ENCODE measurements around the gene SMPD2. TPM values are rescaled to one million over a fixed set of nuclear protein-coding genes. Genes with fewer than 3 reads are reported as not detected.
"Not testable (repeated sequence)": the region's sequence is repeated elsewhere in the genome, so short reads cannot be mapped to it uniquely, and the experiment has no call there.

The SMPD2 gene
- total RNA-seq, 1 experiment from 2014 or later = 13.4 TPM

- no peak for DNase-seq
- no peaks in the 10 kb centered on the region for H3K36me3 ChIP-seq
- no peaks in the 10 kb centered on the region for H3K27me3 ChIP-seq
- no peaks in the 10 kb centered on the region for H3K9me3 ChIP-seq
- peak overlapping the region; percentile 75 for H3K4me3 ChIP-seq
Measured at GRCh38 chr6:109454496-109455436, 14.2 kb downstream of the SMPD2 start.

DNA sequence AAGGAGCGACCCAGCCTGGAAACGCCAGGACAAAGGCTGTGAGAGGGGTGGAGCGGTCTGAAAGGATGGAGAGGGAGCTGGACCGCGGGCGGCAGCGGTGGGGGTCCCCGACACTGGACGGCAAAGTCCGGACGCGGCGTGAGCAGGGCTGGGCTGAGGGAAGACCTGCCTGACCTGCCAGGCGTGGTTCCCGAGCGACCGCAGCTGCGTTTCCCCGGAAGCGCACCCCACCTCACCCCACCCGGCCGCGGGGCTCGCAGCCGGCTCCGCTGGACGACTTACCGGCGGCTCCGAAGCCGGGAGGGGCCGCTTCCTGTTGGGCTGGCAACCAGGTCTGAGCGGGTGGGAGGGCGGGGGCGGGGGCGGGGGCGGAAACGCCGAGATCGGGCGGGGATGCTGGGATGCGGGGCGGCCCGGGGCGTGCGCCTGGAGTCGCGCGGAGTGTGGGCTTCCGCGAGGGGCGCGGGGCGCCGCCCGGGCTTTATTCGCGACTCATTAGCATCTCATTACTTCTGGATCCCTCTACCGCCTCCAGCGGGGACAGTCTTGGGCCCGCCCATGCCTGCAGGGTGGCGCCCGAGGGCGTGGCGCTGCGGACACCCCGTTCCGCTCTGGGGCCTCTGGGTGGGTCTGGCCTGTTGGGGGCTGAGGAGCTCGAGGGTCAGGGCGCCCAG lies 15.1 kb downstream of the SMPD2 start, which contains the start of gene MICAL1:
Gene MICAL1, minus strand, starts transcription at position 336 of the 674 bp plus-strand sequence. CDS start 1,576 bp downstream, outside the sequence.
- peak; percentile 73 for DNase-seq
- Histone ChIP-seq H3K27me3 (no peaks in the 10 kb centered on the region), H3K4me3 (peak within 1 kb of the TSS; percentile 75), H3K9me3 (no peaks in the 10 kb centered on the region), H3K36me3 (no peaks in the 10 kb centered on the region; the same call in 1 of the 2 replicates)

DNA sequence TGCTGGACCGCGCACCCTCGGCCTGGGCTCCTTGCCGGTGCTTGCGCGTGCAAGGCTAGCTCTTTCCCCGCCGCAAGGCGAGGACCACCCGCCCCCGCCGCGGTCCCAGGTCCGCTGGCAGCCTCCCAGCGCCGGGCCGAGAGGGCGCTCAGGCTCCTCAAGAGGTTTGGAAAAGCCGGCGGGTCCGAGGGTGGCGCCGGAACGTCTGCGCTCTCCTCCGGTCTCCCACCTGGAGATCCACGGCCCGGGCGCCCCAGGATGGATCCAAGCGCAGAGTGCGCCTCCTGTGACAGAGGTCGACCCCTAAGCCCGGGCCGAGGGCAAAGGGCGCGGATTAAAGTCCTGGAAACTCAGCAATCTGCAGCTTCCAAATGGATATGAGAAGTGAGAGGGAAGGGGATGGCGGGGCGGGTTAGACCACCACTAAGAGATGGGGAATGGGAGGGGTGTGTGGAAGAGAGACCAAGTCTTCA lies 15.6 kb downstream of the SMPD2 start:
- peak overlapping the region; percentile 75 for H3K4me3 ChIP-seq
- no peak for DNase-seq
- H3K36me3 ChIP-seq = peaks cover under 1% of the 10 kb centered on the region; the same call in 1 of the 2 replicates
- H3K27me3 ChIP-seq = no peaks in the 10 kb centered on the region
- no peaks in the 10 kb centered on the region for H3K9me3 ChIP-seq

- peak overlapping the region; percentile 75 for H3K4me3 ChIP-seq
- peak; percentile 90 for DNase-seq
- no peaks in the 10 kb centered on the region for H3K9me3 ChIP-seq
- H3K27me3 ChIP-seq = no peaks in the 10 kb centered on the region
- peaks cover 6% of the 10 kb centered on the region for H3K36me3 ChIP-seq
Measured at GRCh38 chr6:109456710-109457561, 16.4 kb downstream of the SMPD2 start.

- Histone ChIP-seq H3K27me3 (no peaks in the 10 kb centered on the region), H3K4me3 (no peak overlapping the region), H3K9me3 (no peaks in the 10 kb centered on the region), H3K36me3 (peaks cover 13% of the 10 kb centered on the region)
- DNase-seq = no peak
Measured at GRCh38 chr6:109457562-109457996, 17.1 kb downstream of the SMPD2 start.

GRCh38 chr6:109458774-109459531 lies 18.4 kb downstream of the SMPD2 start:
- no peak overlapping the region for H3K4me3 ChIP-seq
- H3K27me3 ChIP-seq = no peaks in the 10 kb centered on the region
- DNase-seq = no peak
- H3K9me3 ChIP-seq = no peaks in the 10 kb centered on the region
- H3K36me3 ChIP-seq = peaks cover 26% of the 10 kb centered on the region

- Histone ChIP-seq H3K4me3 (no peak overlapping the region), H3K36me3 (peaks cover 40% of the 10 kb centered on the region), H3K9me3 (no peaks in the 10 kb centered on the region), H3K27me3 (no peaks in the 10 kb centered on the region)
- no peak for DNase-seq
Measured at GRCh38 chr6:109460161-109460829, 19.8 kb downstream of the SMPD2 start.

- not testable (repeated sequence) for DNase-seq, H3K4me3 ChIP-seq, H3K9me3 ChIP-seq, H3K27me3 ChIP-seq
- H3K36me3 ChIP-seq = peaks cover 49% of the 10 kb centered on the region
Measured at GRCh38 chr6:109461205-109461604, 20.7 kb downstream of the SMPD2 start.

DNA sequence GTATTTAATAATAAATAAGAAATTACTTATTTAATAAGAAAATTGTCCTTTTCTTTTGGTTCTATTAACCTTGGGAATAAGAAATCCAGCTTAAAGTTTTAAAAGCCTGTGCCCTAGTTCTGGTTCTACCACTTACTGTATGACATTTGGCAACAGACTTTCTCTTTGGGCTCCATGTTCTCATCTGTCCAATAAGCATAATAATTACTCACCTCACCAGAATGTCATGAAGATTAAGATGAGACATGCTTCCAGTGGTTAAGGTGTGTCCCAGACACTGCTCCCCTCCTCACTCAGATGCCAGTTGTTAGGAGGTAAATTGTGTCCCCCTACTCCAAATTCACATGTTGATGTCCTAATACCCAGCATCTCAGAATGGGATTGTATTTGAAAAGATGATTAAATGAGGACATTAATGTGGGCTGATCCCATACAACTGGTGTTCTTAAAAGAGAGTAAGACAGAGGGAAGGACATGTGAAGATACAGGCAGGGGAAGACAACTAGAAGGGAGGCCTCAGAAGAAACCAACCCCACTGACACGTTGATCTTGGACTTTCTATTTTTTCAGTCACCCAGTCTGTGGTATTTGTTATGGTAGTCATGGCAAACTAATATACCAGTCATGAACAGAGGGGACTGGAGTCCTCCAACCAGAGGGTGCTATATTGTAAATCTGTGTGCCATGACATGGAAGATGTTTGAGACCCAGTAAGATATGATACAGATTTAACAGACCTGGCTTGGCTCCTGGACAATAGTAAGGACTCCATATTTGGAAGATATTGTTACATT lies 21.4 kb downstream of the SMPD2 start:
- H3K9me3 ChIP-seq = no peaks in the 10 kb centered on the region
- peaks cover 54% of the 10 kb centered on the region for H3K36me3 ChIP-seq
- H3K27me3 ChIP-seq = no peaks in the 10 kb centered on the region
- no peak overlapping the region for H3K4me3 ChIP-seq
- no peak for DNase-seq

GRCh38 chr6:109465772-109466171 lies 25.2 kb downstream of the SMPD2 start:
- DNase-seq = no peak
- Histone ChIP-seq H3K27me3 (no peaks in the 10 kb centered on the region), H3K4me3 (no peak overlapping the region), H3K36me3 (peaks cover 81% of the 10 kb centered on the region), H3K9me3 (no peaks in the 10 kb centered on the region)

- H3K9me3 ChIP-seq = no peaks in the 10 kb centered on the region
- H3K36me3 ChIP-seq = peaks cover 84% of the 10 kb centered on the region
- DNase-seq = no peak
- H3K27me3 ChIP-seq = no peaks in the 10 kb centered on the region
- H3K4me3 ChIP-seq = no peak overlapping the region
Measured at GRCh38 chr6:109466212-109466923, 25.8 kb downstream of the SMPD2 start.

GRCh38 chr6:109467696-109468095 lies 27.2 kb downstream of the SMPD2 start:
- Histone ChIP-seq H3K36me3 (peaks cover 83% of the 10 kb centered on the region), H3K9me3 (no peaks in the 10 kb centered on the region), H3K27me3 (no peaks in the 10 kb centered on the region), H3K4me3 (no peak overlapping the region)
- no peak for DNase-seq

GRCh38 chr6:109469591-109470189 lies 29.2 kb downstream of the SMPD2 start:
- H3K36me3 ChIP-seq = peaks cover 79% of the 10 kb centered on the region
- no peaks in the 10 kb centered on the region for H3K27me3 ChIP-seq
- no peak for DNase-seq
- no peak overlapping the region for H3K4me3 ChIP-seq
- H3K9me3 ChIP-seq = no peaks in the 10 kb centered on the region
